IMR-90 (cell line): ENCODE data around the gene TEAD2. TPM values are rescaled to one million over a fixed set of nuclear protein-coding genes. Genes with fewer than 3 reads are reported as not detected.

ENCODE experiments used
- ATAC-seq: fragments of 200-7000 bp; cut with Tn5 transposase; 2 replicates; pipeline ENCODE4 v1.9.1; 2020; ENCODE audit warnings: low read depth, mild to moderate bottlenecking, moderate library complexity
- BruUV-seq: library from RNA; stranded (reverse); fragments of 400-500 nt; replicated peaks from 2 replicates; lab custom pipeline; 2021; lab: Mats Ljungman, UMichigan
- CTCF ChIA-PET: fragments of 300-600 bp; formaldehyde crosslinking; extraction: SDS; loops from one replicate; lab custom pipeline; 2021; ENCODE audit warnings: antibody characterized with exemption; lab: Yijun Ruan, JAX
- POLR2A ChIA-PET: fragments of 300-600 bp; sonication (Branson Sonifier 250); formaldehyde crosslinking; loops from one replicate; lab custom pipeline; 2022; ENCODE audit warnings: antibody characterized with exemption; ENCODE audit not compliant: unreplicated experiment; lab: Charles Lee
- DNase-seq: peaks from one replicate; pipeline ENCODE4 v3.0.0; 2013
- H2AFZ ChIP-seq: replicated peaks from 2 replicates; pipeline ENCODE3; 2013; ENCODE audit warnings: low read length, mild to moderate bottlenecking; ENCODE audit not compliant: poor library complexity
- H2AK5ac ChIP-seq: 2 replicates; pipeline ENCODE4 v1.6.1; 2013; ENCODE audit warnings: low read depth, low read length, inconsistent platforms
- H2AK9ac ChIP-seq: replicated peaks from 2 replicates; pipeline ENCODE3; 2013; ENCODE audit warnings: mild to moderate bottlenecking, low read depth, low read length, moderate library complexity; ENCODE audit not compliant: poor library complexity
- H2BK120ac ChIP-seq: 2 replicates; pipeline ENCODE4 v1.6.1; 2013; ENCODE audit warnings: low read depth, low read length, inconsistent platforms
- H2BK15ac ChIP-seq: 3 replicates; pipeline ENCODE4 v1.6.1; 2013; ENCODE audit warnings: low read depth, low read length, inconsistent platforms
- H2BK20ac ChIP-seq: 2 replicates; pipeline ENCODE4 v1.6.1; 2013; ENCODE audit warnings: low read depth, mild to moderate bottlenecking, inconsistent platforms, low read length, moderate library complexity
- H2BK5ac ChIP-seq: 2 replicates; pipeline ENCODE4 v1.6.1; 2013; ENCODE audit warnings: mild to moderate bottlenecking, low read depth, low read length, inconsistent platforms; ENCODE audit not compliant: poor library complexity, severe bottlenecking
- H3K14ac ChIP-seq: replicated peaks from 2 replicates; pipeline ENCODE4 v1.6.1; 2013; ENCODE audit warnings: low read depth, low read length, inconsistent platforms
- H3K18ac ChIP-seq: 2 replicates; pipeline ENCODE4 v1.6.1; 2013; ENCODE audit warnings: low read depth, low read length, control low read depth
- H3K23ac ChIP-seq: 2 replicates; pipeline ENCODE4 v1.6.1; 2013; ENCODE audit warnings: low read depth, low read length, inconsistent platforms
- H3K27ac ChIP-seq: 2 replicates; pipeline ENCODE4 v1.5.1; 2013; ENCODE audit warnings: mild to moderate bottlenecking, control low read depth, low read length; ENCODE audit not compliant: insufficient read depth
- H3K27me3 ChIP-seq: 2 replicates; pipeline ENCODE4 v1.6.1; 2013; ENCODE audit warnings: low read length; ENCODE audit not compliant: control insufficient read depth, insufficient read depth
- H3K36me3 ChIP-seq: 2 replicates; pipeline ENCODE4 v1.6.1; 2013; ENCODE audit warnings: low read length, mixed read lengths; ENCODE audit not compliant: control insufficient read depth, insufficient read depth
- H3K4ac ChIP-seq: 2 replicates; pipeline ENCODE4 v1.6.1; 2013; ENCODE audit warnings: low read depth, low read length, inconsistent platforms
- H3K4me1 ChIP-seq: 2 replicates; pipeline ENCODE4 v1.6.1; 2013; ENCODE audit warnings: low read length, mixed read lengths; ENCODE audit not compliant: control insufficient read depth, insufficient read depth
- H3K4me2 ChIP-seq: 2 replicates; pipeline ENCODE4 v1.6.1; 2013; ENCODE audit warnings: low read depth, mild to moderate bottlenecking, control low read depth, low read length, moderate library complexity
- H3K4me3 ChIP-seq: 2 replicates; pipeline ENCODE4 v1.5.1; 2013; ENCODE audit warnings: low read depth, mild to moderate bottlenecking, control low read depth, low read length, moderate library complexity; ENCODE audit not compliant: insufficient read depth
- H3K56ac ChIP-seq: 2 replicates; pipeline ENCODE4 v1.6.1; 2013; ENCODE audit warnings: low read length, inconsistent platforms; ENCODE audit not compliant: insufficient read depth; ENCODE audit errors: extremely low read depth
- H3K79me1 ChIP-seq, 2 experiments: 2 replicates each; pipeline ENCODE4 v1.6.1; 2013; ENCODE audit warnings: low read length in 2 of 2, inconsistent platforms in 1 of 2, low read depth in 1 of 2
- H3K9ac ChIP-seq: 2 replicates; pipeline ENCODE4 v1.6.1; 2013; ENCODE audit warnings: low read depth, low read length, control low read depth
- H3K9me1 ChIP-seq: 2 replicates; pipeline ENCODE4 v1.6.1; 2013; ENCODE audit warnings: low read length, inconsistent platforms; ENCODE audit not compliant: insufficient read depth
- H3K9me3 ChIP-seq: 2 replicates; pipeline ENCODE4 v1.6.1; 2013; ENCODE audit warnings: low read length; ENCODE audit not compliant: control insufficient read depth, insufficient read depth
- H4K20me1 ChIP-seq: 2 replicates; pipeline ENCODE4 v1.6.1; 2013; ENCODE audit warnings: low read length, inconsistent platforms; ENCODE audit not compliant: insufficient read depth
- H4K5ac ChIP-seq: 2 replicates; pipeline ENCODE4 v1.6.1; 2013; ENCODE audit warnings: mild to moderate bottlenecking, low read depth, low read length, control low read depth
- H4K8ac ChIP-seq, 2 experiments: 2 replicates each; pipeline ENCODE4 v1.6.1; 2013; ENCODE audit warnings: low read depth in 2 of 2, low read length in 2 of 2, control low read depth in 1 of 2, inconsistent platforms in 1 of 2
- H4K91ac ChIP-seq: 2 replicates; pipeline ENCODE4 v1.6.1; 2013; ENCODE audit warnings: low read depth, low read length, inconsistent platforms; ENCODE audit not compliant: insufficient read depth
- BHLHE40 ChIP-seq: fragments of 150-350 bp; IDR thresholded peaks from 2 replicates; pipeline ENCODE4 v1.6.1; 2016; ENCODE audit warnings: mild to moderate bottlenecking, low read depth, low read length
- CEBPB ChIP-seq: IDR thresholded peaks from 2 replicates; pipeline ENCODE4 v1.6.1; 2012; ENCODE audit warnings: low read depth, low read length, improper control_type of control experiment
- CHD1 ChIP-seq: IDR thresholded peaks from 2 replicates; pipeline ENCODE4 v1.6.1; 2012; ENCODE audit warnings: low read depth, low read length, improper control_type of control experiment
- CTCF ChIP-seq: conservative IDR thresholded peaks from 2 replicates; pipeline ENCODE4 v1.5.1; 2012; ENCODE audit warnings: mild to moderate bottlenecking, low read depth, low read length, improper control_type of control experiment
- ELK1 ChIP-seq: fragments of 150-350 bp; IDR thresholded peaks from 2 replicates; pipeline ENCODE4 v1.6.1; 2016; ENCODE audit warnings: low read depth, mild to moderate bottlenecking, low read length, moderate library complexity, borderline replicate concordance
- FOS ChIP-seq: fragments of 150-350 bp; IDR thresholded peaks from 2 replicates; pipeline ENCODE4 v1.6.1; 2016; ENCODE audit warnings: low read depth, low read length
- MAFK ChIP-seq: IDR thresholded peaks from 2 replicates; pipeline ENCODE4 v1.6.1; 2012; ENCODE audit warnings: low read depth, low read length, improper control_type of control experiment
- MXI1 ChIP-seq: IDR thresholded peaks from 2 replicates; pipeline ENCODE4 v1.6.1; 2012; ENCODE audit warnings: low read depth, mild to moderate bottlenecking, low read length, moderate library complexity, borderline replicate concordance
- NFE2L2 ChIP-seq: fragments of 150-350 bp; IDR thresholded peaks from 2 replicates; pipeline ENCODE4 v1.6.1; 2016; ENCODE audit warnings: low read depth, mild to moderate bottlenecking, low read length
- RAD21 ChIP-seq: IDR thresholded peaks from 2 replicates; pipeline ENCODE4 v1.6.1; 2012; ENCODE audit warnings: low read length, improper control_type of control experiment
- RCOR1 ChIP-seq: IDR thresholded peaks from 2 replicates; pipeline ENCODE4 v1.6.1; 2012; ENCODE audit warnings: mild to moderate bottlenecking, low read length, improper control_type of control experiment; ENCODE audit not compliant: insufficient replicate concordance
- RFX5 ChIP-seq: IDR thresholded peaks from 2 replicates; pipeline ENCODE4 v1.8.0; 2012; ENCODE audit warnings: low read depth, mild to moderate bottlenecking, low read length, moderate library complexity
- SMC3 ChIP-seq: fragments of 150-350 bp; IDR thresholded peaks from 2 replicates; pipeline ENCODE4 v1.6.1; 2016; ENCODE audit warnings: low read depth, mild to moderate bottlenecking, antibody characterized with exemption, low read length, moderate library complexity
- WGBS, 2 experiments: methylation state at CpG; one replicate each; pipeline versions ENCODE4 v1.1.5 to v1.1.7; 2013; ENCODE audit warnings: missing lambda C conversion rate in 2 of 2; ENCODE audit not compliant: insufficient read length in 1 of 2; ENCODE audit errors: extremely low coverage in 2 of 2; 5-methylcytosine and 5-hydroxymethylcytosine counted together
- dilution Hi-C: fragments of 300-500 bp; cut with HindIII; formaldehyde crosslinking; loops from one replicate; pipeline ENCODE4 v1.14.3; 2018; ENCODE audit warnings: low sequenced_read_pairs; ENCODE audit not compliant: unreplicated experiment
- in situ Hi-C: fragments of 300-500 bp; cut with MboI; formaldehyde crosslinking; loops from 3 replicates; pipeline ENCODE4 v1.14.3; 2019; ENCODE audit warnings: low sequenced_read_pairs, inconsistent platforms, mixed read lengths
- intact Hi-C: fragments of 100-400 bp; cut with micrococcal nuclease; formaldehyde crosslinking; loops from 2 replicates; pipeline ENCODE4 v1.10.0; 2022
- polyA plus RNA-seq, 3 experiments: library from polyadenylated mRNA; depleted of rRNA; stranded (reverse); fragments of >200 nt; gene quantifications; 2 replicates each; pipeline ENCODE4 v1.2.3, GENCODE V29; 2012; ENCODE audit warnings: low replicate concordance in 1 of 3
- total RNA-seq: library from RNA; depleted of rRNA; stranded (reverse); fragments of >200 nt; gene quantifications from 2 replicates; pipeline ENCODE4 v1.2.3, GENCODE V29; 2012

TEAD2 gene
- total and polyA plus RNA-seq, 2 of the 4 experiments (the other 2 are of a cell fraction) = 30.8 to 33.6 TPM

GRCh38 chr19:49374665-49375434 lies 12.6 kb upstream of the TEAD2 start:
- H4K5ac ChIP-seq = no peak overlapping the region
- CTCF ChIA-PET = no interaction called here
- no peaks in the 10 kb centered on the region for H3K9me1 ChIP-seq
- no peak overlapping the region for H2AK9ac ChIP-seq
- H4K91ac ChIP-seq = no peak overlapping the region
- DNase-seq = no peak
- BruUV-seq = no TSS peak
- H3K9ac ChIP-seq = no peak overlapping the region
- no peak overlapping the region for H2AFZ ChIP-seq
- no peak overlapping the region for H3K4me3 ChIP-seq
- H3K14ac ChIP-seq = no peak overlapping the region
- no peak overlapping the region for H2AK5ac ChIP-seq
- no peak overlapping the region for H2BK5ac ChIP-seq
- H3K79me1 ChIP-seq = no peaks in the 10 kb centered on the region
- POLR2A ChIA-PET = no interaction called here
- no peaks in the 10 kb centered on the region for H3K36me3 ChIP-seq
- H3K23ac ChIP-seq = no peak overlapping the region
- WGBS, 2 experiments = no CpG with 5 or more reads among the region's 16 CpGs
- peaks cover 21% of the 10 kb centered on the region for H3K27me3 ChIP-seq
- peaks cover 15% of the 10 kb centered on the region for H3K9me3 ChIP-seq
- no peaks in the 10 kb centered on the region for H4K20me1 ChIP-seq
- intact Hi-C loops = no loop called here
- no peak overlapping the region for H3K27ac ChIP-seq
- TF ChIP-seq BHLHE40 (no peak), ELK1 (no peak), SMC3 (no peak), CEBPB (no peak), RCOR1 (no peak), NFE2L2 (no peak), FOS (no peak), CTCF (no peak), CHD1 (no peak), MAFK (no peak), RAD21 (no peak), RFX5 (no peak), MXI1 (no peak)
- dilution Hi-C loops = no loop called here
- no peak overlapping the region for H2BK15ac ChIP-seq
- no peak overlapping the region for H3K56ac ChIP-seq
- H3K4me2 ChIP-seq = no peak overlapping the region
- H4K8ac ChIP-seq = no peak overlapping the region
- in situ Hi-C loops = no loop called here
- no peak overlapping the region for H3K4ac ChIP-seq
- no peak for ATAC-seq
- no peak overlapping the region for H2BK20ac ChIP-seq
- no peak overlapping the region for H3K18ac ChIP-seq
- no peak overlapping the region for H2BK120ac ChIP-seq
- H3K4me1 ChIP-seq = no peaks in the 10 kb centered on the region
